Inferior parietal cortex (tissue), 1 donor: ENCODE data around the gene SEC23A.
"Not testable (repeated sequence)": the region's sequence is repeated elsewhere in the genome, so short reads cannot be mapped to it uniquely, and the experiment has no call there.

ENCODE experiments used
- DNase-seq: peaks from one replicate; pipeline ENCODE4 v3.0.0-alpha.2; 2016; ENCODE audit errors: extremely low spot score

SEC23A gene

GRCh38 chr14:39091716-39092115 lies 11.3 kb downstream of the SEC23A start:
- no peak for DNase-seq

DNA sequence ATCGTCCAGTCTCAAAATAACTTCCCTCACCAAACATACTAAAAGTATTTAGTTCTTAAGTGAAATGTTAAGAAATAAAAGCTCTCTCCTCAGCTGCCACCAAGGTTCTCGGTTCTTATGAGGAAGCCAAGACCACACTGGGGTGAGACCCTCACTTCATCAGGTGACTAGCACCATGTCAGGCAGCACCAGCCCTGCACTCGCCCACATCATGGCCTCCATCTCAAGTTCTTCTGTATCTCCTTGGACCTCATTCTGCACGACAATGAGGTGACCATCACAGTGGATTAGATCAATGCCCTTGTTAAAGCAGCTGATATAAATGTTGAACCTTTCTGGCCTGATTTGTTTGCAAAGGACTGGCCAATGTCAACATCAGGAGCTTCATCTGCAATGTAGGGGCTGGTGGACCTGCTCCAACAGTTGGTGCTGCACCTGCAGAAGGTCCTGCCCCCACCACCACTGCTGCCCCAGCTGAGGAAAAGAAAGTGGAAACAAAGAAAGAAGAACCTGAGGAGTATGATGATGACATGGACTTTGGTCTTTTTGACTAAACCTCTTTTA lies 12.4 kb downstream of the SEC23A start:
- no peak for DNase-seq

DNA sequence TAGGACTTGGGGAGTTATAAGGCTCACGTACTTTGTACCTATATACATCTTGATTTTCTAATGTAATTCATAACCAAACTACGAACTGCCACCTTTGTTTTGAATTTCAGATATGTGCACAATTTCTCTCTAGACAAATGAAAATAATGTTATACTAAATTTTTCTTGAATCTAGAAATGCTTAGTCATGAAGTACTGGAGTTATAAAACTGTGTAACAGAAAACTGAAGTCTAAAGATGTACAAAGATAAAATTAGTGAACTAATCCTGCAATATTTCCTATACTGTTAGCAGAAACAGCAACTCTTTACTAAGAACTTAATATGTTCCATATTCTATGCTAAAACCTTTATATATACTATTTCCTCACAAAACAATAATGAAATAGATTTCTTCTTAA lies 15.5 kb downstream of the SEC23A start:
- DNase-seq: no peak

DNA sequence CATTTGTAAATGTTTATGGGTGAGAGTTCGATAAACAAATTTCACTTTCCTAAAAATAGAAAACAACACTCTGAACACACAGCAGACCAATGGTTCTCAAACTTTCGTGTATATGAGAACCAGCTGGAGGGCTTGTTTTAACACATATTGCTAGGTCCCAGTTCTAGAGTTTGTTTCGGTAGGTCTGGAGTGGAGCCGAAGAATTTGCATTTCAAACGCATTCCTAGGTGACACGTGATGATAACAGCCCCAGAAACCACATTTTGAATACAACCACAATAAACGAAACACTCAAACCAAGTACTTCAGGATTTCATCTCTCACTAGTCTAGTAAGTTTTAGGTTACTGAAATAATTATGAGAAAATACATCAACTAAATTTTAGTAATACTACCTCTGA lies 17.1 kb downstream of the SEC23A start:
- no peak for DNase-seq

GRCh38 chr14:39083127-39083526 lies 19.9 kb downstream of the SEC23A start:
- DNase-seq: no peak

DNA sequence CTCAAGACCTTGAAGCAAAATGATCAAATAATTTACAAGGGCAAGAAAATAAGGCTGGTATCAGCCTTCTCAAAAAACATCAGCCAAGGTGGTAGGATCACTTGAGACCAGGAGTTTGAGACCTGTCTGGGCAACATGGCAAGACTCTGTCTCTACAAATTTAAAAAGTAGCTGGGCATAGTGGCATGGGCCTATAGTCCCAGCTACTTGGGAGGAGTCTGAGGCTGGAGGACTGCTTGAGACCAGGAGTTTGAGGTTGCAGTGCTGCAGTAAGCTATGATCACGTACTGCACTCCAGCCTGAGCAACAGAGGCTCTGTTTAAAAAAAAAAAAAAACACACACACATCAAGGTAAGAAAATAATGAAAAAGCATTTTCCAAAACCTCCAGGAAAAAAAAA lies 22.1 kb downstream of the SEC23A start:
- no peak for DNase-seq

GRCh38 chr14:39071096-39071495 lies 31.9 kb downstream of the SEC23A start:
- DNase-seq: no peak

GRCh38 chr14:39069923-39070322 lies 33.1 kb downstream of the SEC23A start:
- no peak for DNase-seq

DNA sequence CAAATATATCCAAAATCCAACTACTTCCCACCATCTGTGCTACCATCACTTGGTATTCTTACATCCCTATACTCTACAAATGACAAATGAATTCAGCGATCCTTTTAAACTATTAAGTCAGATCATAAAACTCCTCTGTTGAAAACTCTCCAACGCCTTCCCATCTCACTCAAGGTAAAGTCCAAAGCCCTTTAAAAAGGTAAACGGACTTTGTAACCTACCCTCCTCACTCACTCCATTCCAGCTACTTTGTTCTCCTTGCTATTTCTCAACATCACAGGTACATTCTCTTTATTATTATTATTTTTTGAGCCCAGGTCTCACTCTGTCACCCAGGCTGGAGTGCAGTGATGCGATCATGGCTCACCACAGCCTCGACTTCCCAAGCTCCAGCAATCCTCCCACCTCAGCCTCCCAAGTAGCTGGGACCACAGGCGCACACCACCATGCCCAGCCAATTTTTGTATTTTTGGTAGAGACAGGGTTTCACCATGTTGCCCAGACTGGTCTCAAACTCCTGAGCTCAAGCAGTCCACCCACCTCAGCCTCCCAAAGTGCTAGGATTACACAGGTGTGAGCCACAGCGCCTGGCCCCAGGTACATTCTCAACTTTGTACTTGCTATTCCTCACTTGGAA lies 33.7 kb downstream of the SEC23A start:
- not testable (repeated sequence) for DNase-seq

GRCh38 chr14:39060818-39061437 lies 42.1 kb downstream of the SEC23A start:
- DNase-seq: no peak

DNA sequence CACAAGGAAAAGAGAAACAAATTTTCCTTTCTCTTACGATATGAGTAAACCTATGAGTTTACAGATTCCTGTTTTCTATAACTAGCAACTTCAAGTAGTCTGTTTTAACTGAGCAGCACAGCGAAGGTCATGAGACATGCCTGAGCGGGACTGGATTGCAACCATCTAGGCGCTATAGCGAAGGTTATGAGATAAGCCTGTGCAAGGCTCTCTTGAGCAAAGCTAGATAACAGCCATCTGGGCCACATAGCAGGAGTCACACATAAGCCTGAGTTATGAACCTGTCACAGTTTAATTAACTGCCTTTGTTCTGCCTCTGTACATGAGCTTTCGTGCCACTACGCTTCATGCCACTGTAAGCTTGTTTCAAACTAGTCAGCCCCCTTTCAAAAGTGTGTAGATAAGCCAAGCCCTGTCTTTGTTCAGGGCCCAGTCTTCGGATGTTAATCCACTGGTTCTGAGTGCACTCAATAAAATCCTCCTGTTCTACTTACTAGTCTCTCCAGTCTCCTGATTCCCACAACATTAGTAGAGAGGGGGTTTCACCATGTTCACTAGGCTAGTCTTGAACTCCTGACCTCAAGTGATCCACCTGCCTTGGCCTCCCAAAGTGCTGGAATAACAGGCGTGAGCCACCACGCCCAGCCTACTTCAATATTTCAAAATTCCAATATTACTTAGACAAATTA lies 47.1 kb downstream of the SEC23A start:
- DNase-seq: no peak

- DNase-seq: not testable (repeated sequence)
Measured at GRCh38 chr14:39052869-39053454, 50.1 kb downstream of the SEC23A start.

GRCh38 chr14:39050389-39050788 lies 52.6 kb downstream of the SEC23A start:
- DNase-seq: no peak

DNA sequence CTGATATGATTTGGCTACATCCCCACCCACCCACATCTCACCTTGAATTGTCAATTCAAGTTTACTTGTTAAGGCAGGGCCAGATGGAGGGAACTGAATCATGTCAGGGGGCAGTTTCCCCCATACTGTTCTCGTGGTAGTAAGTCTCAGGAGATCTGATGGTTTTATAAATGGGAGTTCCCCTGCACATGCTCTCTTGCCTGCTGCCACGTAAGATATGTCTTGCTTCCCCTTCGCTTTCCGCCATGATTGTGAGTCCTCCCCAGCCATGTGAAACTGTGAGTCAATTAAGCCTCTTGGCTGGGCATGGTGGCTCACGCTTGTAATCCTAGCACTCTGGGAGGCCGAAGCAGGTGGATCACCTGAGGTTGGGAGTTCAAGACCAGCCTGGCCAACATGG lies 57.1 kb downstream of the SEC23A start:
- DNase-seq: not testable (repeated sequence)

DNA sequence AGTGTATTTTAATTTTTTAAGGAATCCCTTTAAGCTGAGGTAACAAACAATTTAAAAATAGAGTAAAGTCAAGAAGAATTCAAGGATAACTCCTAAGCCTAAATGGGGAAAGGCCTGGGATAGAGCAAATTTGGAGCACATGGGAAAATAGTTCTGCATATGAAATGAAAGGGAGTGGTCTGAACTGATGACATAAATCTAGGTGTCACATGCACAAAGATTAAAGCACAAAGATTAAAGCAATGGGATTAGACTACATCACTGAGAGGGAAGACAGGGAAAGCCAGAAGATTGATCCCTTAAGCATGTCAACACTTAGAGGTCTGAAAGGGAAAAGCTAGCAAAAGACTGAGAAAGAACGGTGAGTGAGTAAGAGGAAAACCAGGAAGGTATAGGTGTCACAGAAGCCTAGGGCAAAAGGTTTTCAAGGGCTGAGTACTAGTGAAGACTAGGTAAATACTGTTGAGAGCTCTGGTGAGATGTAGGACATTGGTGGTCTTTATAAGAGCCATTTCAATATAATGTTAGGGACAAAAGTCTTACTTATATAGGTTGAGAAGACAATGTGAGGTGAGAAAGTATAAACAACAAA lies 59.6 kb downstream of the SEC23A start:
- DNase-seq: no peak

DNA sequence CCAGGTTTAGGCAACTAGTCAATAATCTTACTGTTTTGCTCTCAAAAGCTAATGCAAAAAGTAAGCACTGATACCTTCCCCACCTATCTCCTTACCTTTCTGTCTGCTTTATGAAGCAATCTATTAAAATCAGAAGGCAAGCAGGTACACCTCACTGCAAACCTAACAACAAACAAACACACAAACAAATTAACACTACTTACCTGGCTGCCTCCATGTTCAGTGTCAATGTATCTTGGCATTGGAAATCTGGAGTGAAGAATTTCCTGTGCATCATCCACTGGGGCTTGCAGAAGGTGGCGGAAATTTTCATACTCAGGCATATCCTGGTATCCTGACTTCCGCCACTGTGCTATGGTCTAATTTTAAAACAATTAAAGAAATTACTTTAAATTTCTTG lies 62.5 kb downstream of the SEC23A start:
- no peak for DNase-seq

- DNase-seq: no peak
Measured at GRCh38 chr14:39038542-39038941, 64.5 kb downstream of the SEC23A start.

DNA sequence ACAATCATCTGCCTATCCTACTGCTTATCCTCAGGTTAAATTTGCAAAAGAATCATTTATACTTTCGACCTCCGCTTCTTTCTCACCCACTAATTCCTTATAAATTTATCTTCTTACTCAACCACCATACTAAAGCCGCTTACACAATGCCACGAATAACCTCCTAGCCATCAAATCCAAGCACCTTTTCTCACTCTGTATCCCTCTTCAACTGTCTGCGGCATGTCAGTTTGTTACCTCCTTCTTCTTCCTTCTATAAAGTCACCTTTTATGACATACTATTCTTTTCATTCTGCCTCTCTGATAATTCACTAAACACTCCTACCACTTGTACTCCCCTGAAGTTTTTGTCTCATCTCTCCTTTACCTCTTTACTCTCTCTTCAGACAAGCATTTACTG lies 66.3 kb downstream of the SEC23A start:
- no peak for DNase-seq

DNA sequence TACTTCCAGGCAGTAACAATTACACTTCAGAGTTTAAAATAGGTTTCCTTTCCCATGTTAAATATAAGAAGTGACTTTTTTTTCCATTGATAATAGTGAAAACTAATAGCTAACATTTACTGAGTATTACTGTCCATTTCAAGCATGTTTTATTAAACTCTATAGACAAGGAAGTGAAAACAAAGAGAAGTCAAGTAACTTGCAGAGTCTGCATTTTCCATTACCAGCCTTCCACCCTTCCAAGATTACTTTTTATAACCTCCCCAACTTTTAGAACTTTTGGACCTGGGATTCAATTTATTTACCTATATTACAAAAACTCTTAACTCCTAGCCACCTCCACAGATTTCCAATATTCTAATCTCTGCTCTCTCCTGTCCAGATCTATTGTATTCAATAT lies 67.7 kb downstream of the SEC23A start:
- DNase-seq: no peak

- DNase-seq: peak; percentile 40
Measured at GRCh38 chr14:39034481-39035296, 68.3 kb downstream of the SEC23A start.

GRCh38 chr14:39033371-39033770 lies 69.7 kb downstream of the SEC23A start:
- DNase-seq: no peak
